GM21528 (cell line): ENCODE data around the gene HS6ST3.
"Not testable (repeated sequence)": the region's sequence is repeated elsewhere in the genome, so short reads cannot be mapped to it uniquely, and the experiment has no call there.

Experiments
- ATAC-seq: cut with Tn5 transposase; IDR thresholded peaks from one replicate; pipeline ENCODE4 v1.9.1; 2021; ENCODE audit warnings: mild to moderate bottlenecking, moderate library complexity; ENCODE audit not compliant: unreplicated experiment, low FRiP score

HS6ST3 gene

DNA sequence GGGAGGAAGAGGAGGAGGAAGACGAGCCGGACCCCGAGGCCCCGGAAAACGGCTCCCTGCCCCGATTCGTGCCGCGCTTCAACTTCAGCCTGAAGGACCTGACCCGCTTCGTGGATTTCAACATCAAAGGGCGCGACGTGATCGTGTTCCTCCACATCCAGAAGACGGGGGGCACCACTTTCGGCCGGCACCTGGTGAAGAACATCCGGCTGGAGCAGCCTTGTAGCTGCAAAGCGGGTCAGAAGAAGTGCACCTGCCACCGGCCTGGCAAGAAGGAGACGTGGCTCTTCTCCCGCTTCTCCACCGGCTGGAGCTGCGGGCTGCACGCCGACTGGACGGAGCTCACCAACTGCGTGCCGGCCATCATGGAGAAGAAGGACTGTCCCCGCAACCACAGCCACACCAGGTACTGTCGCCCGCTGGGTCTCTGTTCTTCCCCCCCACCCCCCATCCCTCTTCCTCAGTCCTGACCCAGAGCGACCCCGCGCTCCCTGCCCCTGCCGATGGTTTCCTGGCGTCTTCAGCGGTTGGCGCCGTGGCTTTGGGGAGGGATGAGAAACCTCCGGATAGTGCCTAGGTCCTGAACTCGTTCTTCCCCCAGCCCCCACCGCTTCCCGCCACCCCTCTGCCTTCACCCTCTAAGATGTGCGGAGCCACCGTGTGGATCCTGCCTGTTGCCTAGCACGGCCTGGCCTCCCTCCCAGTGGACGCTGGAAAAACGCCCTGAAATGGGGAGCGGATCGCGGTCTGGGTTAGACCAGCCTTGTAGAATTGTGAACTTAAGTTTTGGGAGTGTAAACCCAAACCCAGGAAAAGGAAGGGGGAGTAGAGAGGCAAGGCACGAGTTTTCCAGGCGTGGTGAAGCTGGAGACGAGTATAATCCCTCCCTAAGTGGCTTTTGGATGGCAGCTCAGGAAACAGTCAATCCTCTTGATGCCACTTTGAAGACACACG is 1.5 kb downstream of the HS6ST3 start:
- no peak for ATAC-seq

DNA sequence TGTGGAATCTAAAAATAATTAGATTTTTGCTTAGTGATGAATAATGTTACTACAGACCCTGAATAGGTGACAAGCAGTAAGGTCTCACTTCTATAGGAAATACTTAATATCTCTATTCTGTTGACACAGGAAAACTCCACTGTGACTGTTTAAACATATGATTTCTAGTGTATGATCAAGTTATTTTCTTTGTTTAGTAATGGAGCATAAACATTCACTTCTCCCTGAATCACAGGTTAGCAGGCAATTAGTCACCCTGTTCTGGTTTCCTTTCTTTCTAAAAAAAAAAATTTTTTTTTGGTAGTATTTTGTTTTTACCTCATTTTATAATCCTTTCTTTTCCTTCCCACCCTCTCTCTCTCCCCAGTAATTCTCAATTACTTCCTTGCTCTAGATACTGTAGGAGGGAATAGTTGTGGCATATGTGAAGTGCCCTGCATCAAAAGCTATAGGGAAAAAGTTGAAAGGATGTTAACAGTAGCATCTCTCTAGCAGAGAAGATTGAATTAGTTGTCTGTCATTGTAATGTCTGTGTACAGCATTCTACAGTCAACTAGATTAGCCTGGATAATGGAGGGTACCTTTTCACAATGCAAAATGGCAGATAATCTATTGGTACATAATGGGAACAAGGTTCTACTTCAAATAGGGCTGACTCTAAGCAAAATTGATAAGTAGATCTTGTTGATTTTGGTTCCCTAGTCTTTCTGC is 3.5 kb downstream of the HS6ST3 start:
- no peak for ATAC-seq

GRCh38 chr13:96100457-96101220 is 10.7 kb downstream of the HS6ST3 start:
- no peak for ATAC-seq

DNA sequence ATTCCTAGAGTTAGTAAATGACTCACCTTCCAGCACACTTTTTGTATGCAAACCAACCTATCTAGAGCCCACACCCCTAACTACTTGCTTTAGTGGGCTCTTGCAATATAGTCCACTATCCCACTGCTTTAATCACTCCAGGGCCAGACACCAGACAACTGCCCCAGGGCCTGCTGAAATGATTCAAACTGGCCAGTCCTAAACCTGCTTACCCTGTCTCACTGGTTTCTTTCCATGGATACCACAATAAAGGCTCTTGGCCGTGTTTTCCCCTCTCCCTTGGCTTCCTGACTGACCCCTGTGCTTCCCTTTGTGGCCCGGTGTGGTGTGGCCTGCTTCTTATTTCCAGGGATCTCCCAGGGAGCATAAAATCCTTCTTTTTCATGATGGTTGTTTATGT is 14.6 kb downstream of the HS6ST3 start:
- ATAC-seq: no peak

GRCh38 chr13:96108072-96108471 is 18.2 kb downstream of the HS6ST3 start:
- not testable (repeated sequence) for ATAC-seq

DNA sequence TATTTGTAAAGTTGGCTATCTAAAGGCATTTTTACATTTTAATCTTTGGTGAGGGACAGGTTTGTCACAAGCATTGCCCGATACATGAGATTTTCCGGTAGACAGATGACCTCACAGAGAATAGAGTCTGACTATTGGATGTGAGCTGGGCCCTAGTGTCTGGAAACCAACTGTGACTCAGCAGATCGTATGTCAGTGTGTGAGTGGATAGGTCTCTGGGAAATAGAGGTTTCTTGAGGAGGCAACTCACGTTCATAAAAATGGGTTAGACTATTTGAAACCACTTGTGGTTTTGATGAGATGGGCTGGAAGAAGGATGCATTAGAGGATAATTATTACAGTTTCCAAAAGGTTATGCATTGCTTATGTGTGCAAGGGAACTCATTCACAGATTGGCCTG is 19.2 kb downstream of the HS6ST3 start:
- no peak for ATAC-seq

DNA sequence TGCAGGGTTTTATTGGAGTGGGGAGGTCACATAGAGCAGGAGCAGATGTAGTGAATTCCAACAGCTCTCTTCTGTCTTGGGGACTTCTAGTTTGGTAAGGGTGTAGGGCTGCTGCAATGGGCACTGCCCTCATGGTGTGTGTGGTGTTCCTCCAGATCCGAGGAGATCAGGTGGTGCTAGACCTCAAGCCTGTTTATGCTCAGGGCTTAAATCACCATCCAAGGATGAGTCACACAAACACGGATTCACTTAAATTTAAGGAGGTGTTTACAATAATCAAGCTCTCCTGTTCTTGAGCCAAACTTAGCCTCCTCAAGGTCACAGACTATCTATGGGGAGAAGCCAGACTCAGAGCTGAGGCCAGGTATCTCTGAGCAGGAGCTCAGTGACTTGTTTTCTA is 23.0 kb downstream of the HS6ST3 start:
- ATAC-seq: no peak

DNA sequence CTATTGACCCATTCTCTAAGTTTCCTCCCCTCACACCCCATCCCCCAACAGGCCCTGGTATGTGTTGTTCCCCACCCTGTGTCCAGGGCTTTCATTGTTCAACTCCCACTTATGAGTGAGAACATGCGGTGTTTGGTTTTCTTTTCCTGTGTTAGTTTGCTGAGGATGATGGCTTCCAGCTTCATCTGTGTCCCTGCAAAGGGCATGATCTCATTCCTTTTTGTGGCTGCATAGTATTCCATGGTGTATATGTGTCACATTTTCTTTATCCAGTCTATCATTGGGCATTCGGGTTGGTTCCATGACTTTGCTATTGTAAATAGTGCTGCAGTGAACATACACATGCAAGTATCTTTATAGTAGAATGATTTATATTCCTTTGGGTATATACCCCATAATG is 25.5 kb downstream of the HS6ST3 start:
- not testable (repeated sequence) for ATAC-seq

- ATAC-seq: no peak
Observed at GRCh38 chr13:96119921-96120320, 30.0 kb downstream of the HS6ST3 start.

DNA sequence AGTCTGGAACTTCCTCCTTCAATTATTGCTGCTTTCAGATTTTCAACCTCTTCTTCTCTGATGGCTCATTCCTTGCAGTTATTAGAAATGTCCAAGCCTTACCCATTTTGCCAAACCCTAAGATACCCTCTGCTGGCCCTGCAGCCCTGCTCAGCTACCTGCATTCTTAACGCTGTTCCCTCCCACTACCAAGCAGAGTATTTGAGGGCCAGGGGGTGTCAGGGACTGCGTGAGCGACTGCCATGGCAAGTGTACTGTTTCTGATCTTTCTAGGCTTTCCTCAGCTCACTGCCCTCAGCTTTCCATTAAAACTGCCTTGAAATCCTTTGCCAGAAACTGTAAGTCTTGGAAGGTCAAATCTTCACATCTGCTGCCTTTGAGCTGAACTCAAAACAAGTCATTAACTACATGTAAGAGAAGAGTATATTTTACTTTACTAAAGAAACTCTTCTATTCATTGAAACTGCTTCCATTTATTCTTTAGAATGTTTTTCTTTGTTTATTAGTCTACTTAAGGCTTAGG is 41.0 kb downstream of the HS6ST3 start:
- no peak for ATAC-seq

- ATAC-seq: no peak
Observed at GRCh38 chr13:96141032-96141431, 51.1 kb downstream of the HS6ST3 start.

GRCh38 chr13:96159725-96160124 is 69.8 kb downstream of the HS6ST3 start:
- ATAC-seq: no peak

DNA sequence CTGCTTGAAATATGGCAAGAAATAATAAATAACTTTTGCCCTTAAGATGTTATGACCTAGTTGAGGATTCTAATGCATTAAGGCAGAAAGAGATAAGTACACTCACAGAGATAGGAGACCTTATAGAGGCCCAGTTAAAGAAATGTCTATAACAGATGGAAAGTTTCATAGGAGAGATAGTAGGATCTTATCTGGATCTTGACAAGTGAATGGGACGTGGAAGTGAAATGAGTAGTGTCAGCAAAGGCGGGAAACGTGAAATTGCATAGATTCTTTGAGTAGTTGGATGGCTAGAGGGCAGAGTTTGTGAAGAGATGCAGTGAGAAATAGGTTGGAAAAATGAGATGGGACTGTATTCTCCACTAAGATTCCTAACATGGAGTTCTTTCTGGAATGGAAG is 71.2 kb downstream of the HS6ST3 start:
- ATAC-seq: no peak

GRCh38 chr13:96165840-96166239 is 75.9 kb downstream of the HS6ST3 start:
- no peak for ATAC-seq

- ATAC-seq: no peak
Observed at GRCh38 chr13:96172066-96172465, 82.2 kb downstream of the HS6ST3 start.

DNA sequence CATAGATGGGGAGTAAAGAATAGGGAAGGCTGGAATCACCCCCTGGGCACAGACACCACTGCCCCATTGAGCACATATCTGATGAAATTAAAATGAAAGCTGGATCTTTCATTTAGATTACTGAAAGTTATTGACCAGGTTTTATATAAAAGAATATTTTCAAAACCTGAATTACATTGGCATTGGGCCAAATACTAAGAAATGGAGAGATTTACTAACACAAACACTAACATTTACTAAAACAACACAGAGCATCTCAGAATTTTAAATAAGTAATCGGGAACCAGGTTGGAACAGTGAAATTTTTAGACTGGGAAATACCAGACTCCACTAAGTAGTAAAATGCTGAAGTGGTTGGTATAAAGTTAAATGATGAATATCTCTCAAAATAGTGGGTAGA is 88.9 kb downstream of the HS6ST3 start:
- no peak for ATAC-seq

- ATAC-seq: no peak
Observed at GRCh38 chr13:96179309-96179708, 89.4 kb downstream of the HS6ST3 start.

DNA sequence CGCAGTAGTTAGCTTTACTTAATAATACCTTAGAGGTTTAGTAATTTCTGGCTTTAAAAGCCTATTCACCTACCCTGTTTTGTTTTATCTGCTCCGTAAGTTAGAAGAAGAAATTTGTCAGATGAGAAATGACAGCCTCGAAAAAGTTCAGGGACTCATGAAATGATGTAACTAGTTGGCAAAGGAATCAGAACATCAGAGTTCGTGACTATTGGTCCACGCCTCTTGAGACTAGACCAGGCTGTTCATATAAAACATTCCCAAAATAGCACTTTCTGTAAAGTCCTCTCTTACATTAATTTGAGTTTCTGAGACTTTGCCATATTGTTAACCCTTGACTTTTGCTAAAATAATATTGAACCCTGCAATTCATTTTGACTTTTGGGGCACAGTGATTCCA is 92.0 kb downstream of the HS6ST3 start:
- no peak for ATAC-seq

GRCh38 chr13:96185818-96186217 is 95.9 kb downstream of the HS6ST3 start:
- ATAC-seq: no peak

GRCh38 chr13:96191367-96191766 is 101.5 kb downstream of the HS6ST3 start:
- no peak for ATAC-seq
